T-helper 2 cell (primary cell): ENCODE results near the gene MOXD1.
A peak's percentile ranks its signal among the peaks of the same experiment; 100 is the strongest.
"Not testable (repeated sequence)": the region's sequence is repeated elsewhere in the genome, so short reads cannot be mapped to it uniquely, and the experiment has no call there.

ENCODE experiments used
- DNase-seq, 5 experiments: peaks; one replicate each; pipeline versions ENCODE4 v3.0.0 to v3.0.0-alpha.2; 2012 to 2022

The MOXD1 gene

GRCh38 chr6:132351986-132352385 is 49.3 kb downstream of the MOXD1 start:
- not testable (repeated sequence) for DNase-seq

DNA sequence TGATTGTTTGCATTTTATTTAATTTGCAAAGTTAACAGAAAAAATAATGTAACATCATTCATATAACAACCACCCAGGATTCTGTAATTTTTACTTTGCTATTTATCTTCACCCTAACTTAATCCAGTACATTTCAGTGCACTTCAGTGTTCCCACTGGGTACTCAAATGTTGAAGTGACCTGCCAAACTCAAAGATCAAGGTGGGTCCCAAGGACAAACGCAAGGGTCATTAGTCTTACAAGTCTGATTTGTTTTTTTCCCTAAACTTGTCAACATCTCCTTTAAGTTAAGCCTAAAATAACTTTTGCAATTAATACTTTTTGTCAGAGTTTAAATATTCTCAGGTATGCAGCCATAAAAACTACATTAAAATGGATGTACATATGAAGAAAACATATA is 53.0 kb downstream of the MOXD1 start:
- DNase-seq = no peak

GRCh38 chr6:132344811-132345210 is 56.5 kb downstream of the MOXD1 start:
- DNase-seq = no peak

DNA sequence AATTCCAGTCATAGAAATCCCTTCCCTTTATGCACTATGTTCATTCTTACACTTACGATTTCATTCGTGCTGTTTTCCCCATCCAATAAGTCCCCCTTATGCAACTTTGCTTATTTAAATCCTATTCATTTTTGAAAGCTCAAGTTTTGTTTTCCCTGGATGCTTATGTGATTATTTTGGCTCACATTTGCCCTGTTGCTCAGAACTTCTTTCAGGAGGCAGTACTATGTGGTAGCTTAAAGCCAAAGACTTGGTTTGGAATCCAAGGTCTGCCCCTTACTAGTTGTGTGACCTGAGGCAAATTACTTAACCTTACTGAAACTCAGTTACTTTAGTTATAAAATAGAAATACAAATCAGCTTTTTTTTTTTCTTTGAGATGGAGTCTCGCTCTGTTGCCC is 59.6 kb downstream of the MOXD1 start:
- DNase-seq = no peak

- no peak for DNase-seq
Observed at GRCh38 chr6:132334521-132334885, 66.8 kb downstream of the MOXD1 start.

- DNase-seq = no peak
Observed at GRCh38 chr6:132333639-132334520, 67.4 kb downstream of the MOXD1 start.

- DNase-seq = no peak
Observed at GRCh38 chr6:132330759-132331158, 70.5 kb downstream of the MOXD1 start.

GRCh38 chr6:132322398-132322797 is 78.9 kb downstream of the MOXD1 start:
- no peak for DNase-seq

- no peak for DNase-seq
Observed at GRCh38 chr6:132320007-132320406, 81.3 kb downstream of the MOXD1 start.

DNA sequence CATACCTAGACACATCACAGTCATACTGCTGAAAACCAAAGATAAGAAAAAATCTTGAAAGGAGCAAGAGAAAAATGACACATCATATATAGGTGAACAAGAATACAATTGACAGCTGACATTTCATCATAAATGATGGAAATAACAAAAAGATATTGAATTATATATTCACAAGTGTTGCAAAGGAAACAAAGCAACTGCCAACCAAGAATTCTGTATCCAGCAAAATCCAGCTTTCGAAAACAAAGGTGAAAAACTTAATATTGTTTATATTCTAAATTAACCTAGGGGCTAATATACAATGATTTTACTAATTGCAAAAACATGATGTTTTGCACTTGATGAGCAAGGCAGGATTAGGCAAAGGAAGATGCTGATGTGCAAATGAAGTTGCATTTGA is 84.3 kb downstream of the MOXD1 start:
- DNase-seq = no peak

GRCh38 chr6:132314432-132314831 is 86.8 kb downstream of the MOXD1 start:
- DNase-seq = no peak

GRCh38 chr6:132310921-132311320 is 90.4 kb downstream of the MOXD1 start:
- no peak for DNase-seq

DNA sequence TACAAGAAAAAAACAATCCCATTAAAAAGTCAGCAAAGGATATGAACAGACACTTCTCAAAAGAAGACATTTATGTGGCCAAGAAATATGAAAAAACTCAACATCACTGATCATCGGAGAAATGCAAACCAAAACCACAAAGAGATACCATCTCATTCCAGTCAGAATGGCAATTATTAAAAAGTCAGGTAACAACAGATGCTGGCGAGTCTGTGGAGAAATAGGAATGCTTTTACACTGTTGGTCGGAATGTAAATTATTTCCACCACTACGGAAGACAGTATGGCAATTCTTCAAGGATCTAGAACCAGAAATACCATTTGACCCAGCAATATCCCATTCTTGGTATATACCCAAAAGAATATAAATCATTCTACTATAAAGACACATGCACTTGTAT is 91.1 kb downstream of the MOXD1 start:
- not testable (repeated sequence) for DNase-seq

GRCh38 chr6:132304891-132305305 is 96.4 kb downstream of the MOXD1 start:
- no peak for DNase-seq

GRCh38 chr6:132300323-132300949 is 100.8 kb downstream of the MOXD1 start:
- DNase-seq = peak in 1 of 5 experiments; percentile 14

GRCh38 chr6:132298344-132298949 is 102.8 kb downstream of the MOXD1 start:
- DNase-seq = peak in 1 of 5 experiments; percentile 21

DNA sequence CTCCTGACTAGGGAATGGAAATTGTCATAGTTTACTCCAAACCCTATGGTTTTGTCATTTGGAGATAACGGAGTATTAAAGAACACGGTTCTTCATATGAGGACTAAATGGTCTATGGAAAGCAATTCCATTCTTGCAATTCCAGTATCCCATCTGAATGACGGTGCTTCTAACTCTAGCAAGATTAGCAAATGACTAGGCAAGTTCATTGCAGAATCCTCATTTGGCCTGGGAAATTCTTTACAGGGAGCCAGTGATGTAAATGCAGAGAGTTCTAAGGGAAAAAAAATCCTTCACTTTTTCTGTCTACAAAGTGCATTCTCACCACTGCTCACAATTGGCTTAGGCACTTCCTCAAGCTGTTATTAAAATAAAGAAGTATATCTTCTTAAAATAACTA is 111.5 kb downstream of the MOXD1 start:
- no peak for DNase-seq

- no peak for DNase-seq
Observed at GRCh38 chr6:132287101-132287500, 114.2 kb downstream of the MOXD1 start.

DNA sequence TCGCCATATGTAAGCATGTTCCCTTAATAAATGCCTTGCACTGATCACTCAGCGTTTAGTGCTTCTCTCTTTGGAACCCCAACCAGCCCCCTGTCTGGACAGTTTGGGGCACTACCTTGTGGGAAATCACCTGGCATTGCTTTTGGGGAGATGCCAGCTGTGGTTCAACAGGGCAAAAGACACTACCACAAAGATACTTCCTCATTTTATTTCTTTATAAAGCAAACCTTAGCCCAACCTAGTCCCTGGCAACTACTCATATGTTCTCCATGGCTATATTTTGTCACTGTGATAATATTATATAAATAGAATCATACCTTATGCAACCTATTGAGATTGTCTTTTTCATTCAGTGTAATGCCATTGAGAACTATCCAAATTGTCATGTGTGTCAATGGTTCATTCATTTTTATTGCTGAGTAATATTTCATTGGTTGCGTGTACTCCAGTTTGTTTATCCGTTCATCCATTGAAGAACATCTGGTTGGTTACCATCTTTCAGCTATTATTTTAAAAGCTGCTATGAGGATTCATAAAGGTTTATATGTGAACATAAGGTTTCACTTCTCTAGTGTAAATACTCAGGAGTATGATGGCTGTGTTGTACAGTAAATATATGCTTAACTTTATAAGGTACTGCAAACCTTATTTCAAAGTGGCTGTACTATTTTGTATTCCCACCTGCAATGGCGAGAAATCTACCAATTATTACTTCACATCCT is 114.8 kb downstream of the MOXD1 start:
- no peak for DNase-seq

DNA sequence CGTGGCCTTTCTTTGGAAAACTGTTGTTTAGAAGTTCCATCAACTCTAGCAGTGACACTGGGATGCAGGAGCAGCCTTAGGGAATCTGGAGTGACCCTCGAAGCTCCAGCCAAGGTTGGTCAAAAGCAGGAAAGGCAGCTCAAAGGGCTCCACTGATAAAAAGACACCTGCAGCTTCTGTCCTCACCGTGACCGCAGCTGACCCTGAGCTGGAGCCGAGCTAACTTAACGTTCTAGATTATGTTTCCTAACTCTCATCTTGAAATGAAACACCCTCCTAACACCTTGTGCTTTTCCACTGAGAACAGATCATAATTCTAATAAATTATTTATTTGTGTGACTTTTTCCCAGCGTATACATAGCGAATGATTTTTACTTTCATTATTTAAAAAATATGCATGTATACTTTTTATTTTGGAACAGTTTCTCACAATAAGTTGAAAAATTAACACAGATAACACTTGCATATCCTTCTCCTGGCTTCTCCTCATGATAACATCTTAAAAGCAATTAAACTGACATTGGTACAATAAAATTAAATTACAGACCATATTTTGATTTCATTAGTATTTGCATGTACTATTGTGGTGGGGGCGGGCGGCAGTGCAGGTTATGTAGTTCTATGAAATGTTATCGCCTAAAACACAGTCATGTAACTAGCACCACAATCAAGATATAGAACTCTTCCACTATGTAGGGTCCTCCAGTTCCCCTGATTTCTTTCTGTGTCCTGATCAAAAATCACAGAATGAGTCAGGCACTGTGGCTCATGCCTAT is 116.1 kb downstream of the MOXD1 start:
- no peak for DNase-seq

- DNase-seq = no peak
Observed at GRCh38 chr6:132282696-132283095, 118.6 kb downstream of the MOXD1 start.

DNA sequence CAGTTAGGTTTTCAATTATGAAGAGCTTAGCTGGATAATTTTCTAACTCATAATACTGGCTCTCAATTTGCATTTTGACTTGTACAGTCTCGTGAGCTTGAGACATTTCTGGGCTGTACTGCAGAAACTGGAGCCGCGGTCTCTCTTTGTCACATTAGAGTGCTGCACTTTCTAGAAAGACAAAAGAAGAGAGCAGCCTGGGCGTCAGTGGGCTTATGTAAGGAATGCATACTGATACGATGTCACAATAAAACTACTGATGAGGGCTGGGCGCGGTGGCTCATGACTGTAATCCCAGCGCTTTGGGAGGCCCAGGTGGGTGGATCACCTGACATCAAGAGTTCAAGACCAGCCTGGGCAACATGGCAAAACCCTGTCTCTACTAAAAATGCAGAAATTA is 120.8 kb downstream of the MOXD1 start:
- DNase-seq = no peak
